Fibroblast of lung (primary cell): Measurements from ENCODE around the gene NAV3. TPM values are rescaled to one million over a fixed set of nuclear protein-coding genes. Genes with fewer than 3 reads are reported as not detected.

Experiments
- DNase-seq, 2 donors: peaks; one replicate each; pipeline versions ENCODE4 v3.0.0 to v3.0.0-alpha.2; 2010; ENCODE audit warnings: low read depth in 2 of 2
- H2AFZ ChIP-seq: 2 replicates; pipeline ENCODE4 v1.5.1; 2012; ENCODE audit warnings: low read length, control low read depth, inconsistent platforms
- H3K27ac ChIP-seq: 2 replicates; pipeline ENCODE4 v1.5.1; 2011; ENCODE audit warnings: low read length, control low read depth; ENCODE audit not compliant: insufficient read depth
- H3K27me3 ChIP-seq: 2 replicates; pipeline ENCODE4 v1.5.1; 2011; ENCODE audit warnings: mild to moderate bottlenecking, low read length; ENCODE audit not compliant: control insufficient read depth, insufficient read depth
- H3K36me3 ChIP-seq: 2 replicates; pipeline ENCODE4 v1.5.1; 2011; ENCODE audit warnings: low read length; ENCODE audit not compliant: control insufficient read depth, insufficient read depth
- H3K4me1 ChIP-seq: 2 replicates; pipeline ENCODE4 v1.5.1; 2011; ENCODE audit warnings: low read length; ENCODE audit not compliant: control insufficient read depth, insufficient read depth; ENCODE audit errors: extremely low read depth
- H3K4me2 ChIP-seq: 2 replicates; pipeline ENCODE4 v1.5.1; 2011; ENCODE audit warnings: low read length, control low read depth; ENCODE audit not compliant: insufficient read depth; ENCODE audit errors: extremely low read depth
- H3K4me3 ChIP-seq, 4 experiments: fragments of 200-600 bp in 1 of 4; sonication (generic) in 1 of 4; replicated peaks in 1 of 4; 2 replicates each; pipeline ENCODE4 v1.5.1; 2011 to 2016; ENCODE audit warnings: low read length in 4 of 4, low read depth in 3 of 4, mild to moderate bottlenecking in 3 of 4, control low read depth in 2 of 4, inconsistent platforms in 1 of 4, mixed read lengths in 1 of 4; ENCODE audit not compliant: insufficient read depth in 1 of 4; ENCODE audit errors: control extremely low read depth in 1 of 4
- H3K79me2 ChIP-seq: 2 replicates; pipeline ENCODE4 v1.5.1; 2012; ENCODE audit warnings: mild to moderate bottlenecking, low read length, inconsistent platforms; ENCODE audit not compliant: control insufficient read depth, insufficient read depth
- H3K9ac ChIP-seq: 2 replicates; pipeline ENCODE4 v1.5.1; 2011; ENCODE audit warnings: mild to moderate bottlenecking, low read length, control low read depth; ENCODE audit not compliant: insufficient read depth
- H3K9me3 ChIP-seq: 2 replicates; pipeline ENCODE4 v1.5.1; 2012; ENCODE audit warnings: low read depth, low read length; ENCODE audit not compliant: control insufficient read depth, insufficient read depth
- H4K20me1 ChIP-seq: 2 replicates; pipeline ENCODE4 v1.5.1; 2011; ENCODE audit warnings: low read length; ENCODE audit not compliant: control insufficient read depth, insufficient read depth; ENCODE audit errors: extremely low read depth
- CTCF ChIP-seq, 2 donors: IDR thresholded peaks in 1 of 2; conservative IDR thresholded peaks in 1 of 2; 1 replicate in 1 of 2; 2 replicates in 1 of 2; pipeline ENCODE4 v1.5.1; 2011 to 2012; ENCODE audit warnings: low read length in 2 of 2, control low read depth in 1 of 2, inconsistent platforms in 1 of 2, low read depth in 1 of 2, mild to moderate bottlenecking in 1 of 2
- EZH2 ChIP-seq: IDR thresholded peaks from 2 replicates; pipeline ENCODE4 v1.5.1; 2012; ENCODE audit warnings: low read length, control low read depth, mild to moderate bottlenecking; ENCODE audit errors: missing control alignments
- polyA plus RNA-seq, 2 donors: library from polyadenylated mRNA; depleted of rRNA in 1 of 2; stranded (reverse) in 1 of 2; unstranded in 1 of 2; fragments of >200 nt; gene quantifications; 2 replicates each; pipeline ENCODE4 v1.2.1, GENCODE V29; 2011 to 2012; ENCODE audit warnings: missing spikeins in 1 of 2
- total RNA-seq: library from RNA; depleted of rRNA; stranded (reverse); fragments of >200 nt; gene quantifications from 2 replicates; pipeline ENCODE4 v1.2.1, GENCODE V29; 2014

The NAV3 gene
- total and polyA plus RNA-seq, 2 donors (not counting 1 experiment from before 2014, with no cell fraction given), result 30.8 to 60.6 TPM

GRCh38 chr12:78087363-78087675 lies 256.6 kb downstream of the NAV3 start:
- Histone ChIP-seq H4K20me1 (no peaks in the 10 kb centered on the region), H3K4me3 (no peak overlapping the region), H3K27me3 (no peaks in the 10 kb centered on the region), H3K27ac (no peak overlapping the region), H3K4me2 (peak overlapping the region; percentile 25), H3K4me1 (peaks cover 10% of the 10 kb centered on the region), H3K9me3 (no peaks in the 10 kb centered on the region), H3K9ac (no peak overlapping the region), H3K79me2 (peaks cover 10% of the 10 kb centered on the region), H2AFZ (no peak overlapping the region), H3K36me3 (no peaks in the 10 kb centered on the region)
- TF ChIP-seq CTCF (conservative IDR thresholded peaks at IDR 0.05 in 1 of 2, IDR thresholded peaks at IDR 0.05 in 1 of 2; ENCODE audit: low read depth in 1 of 2, low read length in 2 of 2), result no peak
- no peak for TF ChIP-seq EZH2
- peak; percentile 30 to 36 for DNase-seq

GRCh38 chr12:78088391-78088832 lies 257.7 kb downstream of the NAV3 start:
- no peak for TF ChIP-seq EZH2
- TF ChIP-seq CTCF (conservative IDR thresholded peaks at IDR 0.05 in 1 of 2, IDR thresholded peaks at IDR 0.05 in 1 of 2; ENCODE audit: low read depth in 1 of 2, low read length in 2 of 2), result no peak
- Histone ChIP-seq H3K4me2 (peak overlapping the region; percentile 90), H3K79me2 (peaks cover 10% of the 10 kb centered on the region), H4K20me1 (no peaks in the 10 kb centered on the region), H3K4me1 (peaks cover 10% of the 10 kb centered on the region), H3K27ac (peak overlapping the region; percentile 76), H3K9ac (peak overlapping the region; percentile 36), H2AFZ (peak overlapping the region; percentile 45), H3K9me3 (no peaks in the 10 kb centered on the region), H3K36me3 (no peaks in the 10 kb centered on the region), H3K4me3 (peak overlapping the region; percentile 37 to 62 (median 48)), H3K27me3 (no peaks in the 10 kb centered on the region)
- DNase-seq, result peak in 1 of 2 donors; percentile 61

- no peak for DNase-seq
These were observed 259.6 kb downstream of the NAV3 start for GRCh38 chr12:78090266-78090665.

More at GRCh38 chr12:78090266-78090665, 259.6 kb downstream of the NAV3 start:
- H3K79me2 ChIP-seq, result peaks cover 10% of the 10 kb centered on the region
- peaks cover 10% of the 10 kb centered on the region for H3K4me1 ChIP-seq
- H2AFZ ChIP-seq, result no peak overlapping the region
- TF ChIP-seq CTCF (conservative IDR thresholded peaks at IDR 0.05 in 1 of 2, IDR thresholded peaks at IDR 0.05 in 1 of 2; ENCODE audit: low read depth in 1 of 2, low read length in 2 of 2) (no peak), EZH2 (no peak)
- H3K27me3 ChIP-seq, result no peaks in the 10 kb centered on the region
- H3K27ac ChIP-seq, result no peak overlapping the region
- no peak overlapping the region for H3K9ac ChIP-seq
- no peaks in the 10 kb centered on the region for H4K20me1 ChIP-seq
- no peak overlapping the region for H3K4me2 ChIP-seq
- H3K36me3 ChIP-seq, result no peaks in the 10 kb centered on the region
- no peaks in the 10 kb centered on the region for H3K9me3 ChIP-seq
- H3K4me3 ChIP-seq, result no peak overlapping the region
